Measurements from ENCODE around the gene SLC25A21.
"Not testable (repeated sequence)": the region's sequence is repeated elsewhere in the genome, so short reads cannot be mapped to it uniquely, and the experiment has no call there.

SLC25A21 gene

DNA sequence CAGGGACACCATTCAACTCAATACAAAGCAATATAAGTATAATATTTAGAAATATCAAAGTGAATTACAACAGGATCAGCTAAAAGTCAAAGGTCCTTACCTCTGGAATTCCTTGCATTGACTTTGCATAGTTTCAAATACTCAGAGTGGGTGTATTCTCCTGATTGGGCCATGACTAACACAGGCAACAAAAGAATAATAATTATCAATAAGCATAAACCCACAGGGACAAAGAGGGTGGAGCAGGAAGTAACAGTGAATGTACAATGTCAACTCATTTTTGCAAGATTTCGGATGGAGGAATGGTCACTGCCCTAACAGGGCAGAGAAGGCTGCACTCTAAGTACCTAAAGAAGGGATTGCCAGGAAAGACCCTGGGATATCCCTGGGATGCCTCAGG, 303.3 kb downstream of the SLC25A21 start:
- H3K4me3 ChIP-seq (ENCODE audit: low read depth, low read length), result no peak overlapping the region
- in situ Hi-C loops (cut with HindIII; ENCODE audit: low sequenced_read_pairs), result no loop called here
- DNase-seq (ENCODE audit: low read depth, low spot score), result no peak
- TF ChIP-seq CTCF (IDR thresholded peaks at IDR 0.05; ENCODE audit: low read depth, low read length), result no peak

GRCh38 chr14:36866867-36867266, 305.5 kb downstream of the SLC25A21 start:
- in situ Hi-C loops (cut with HindIII; ENCODE audit: low sequenced_read_pairs), result no loop called here
- no peak overlapping the region for H3K4me3 ChIP-seq (ENCODE audit: low read depth, low read length)
- no peak for TF ChIP-seq CTCF (IDR thresholded peaks at IDR 0.05; ENCODE audit: low read depth, low read length)
- DNase-seq (ENCODE audit: low read depth, low spot score), result no peak

DNA sequence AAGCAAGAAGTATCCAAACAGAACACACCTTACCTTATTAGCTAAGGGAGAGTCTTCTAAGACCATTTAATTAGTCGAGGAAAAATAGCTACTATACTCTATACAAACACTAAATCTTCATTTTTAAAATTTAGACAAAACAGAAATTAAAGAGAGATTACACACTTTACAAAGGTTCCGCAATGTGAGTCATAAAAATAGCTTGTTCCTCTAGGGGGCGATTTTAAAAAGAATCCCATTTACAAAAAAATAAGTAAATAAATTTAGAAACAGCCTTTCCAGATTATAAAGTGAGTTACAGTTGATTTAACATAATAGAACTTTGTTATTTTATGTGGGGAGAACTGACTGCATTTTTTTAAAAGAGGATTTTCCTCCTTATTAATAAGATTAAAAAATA, 309.1 kb downstream of the SLC25A21 start:
- in situ Hi-C loops (cut with HindIII; ENCODE audit: low sequenced_read_pairs), result no loop called here
- H3K4me3 ChIP-seq (ENCODE audit: low read depth, low read length), result no peak overlapping the region
- no peak for DNase-seq (ENCODE audit: low read depth, low spot score)
- TF ChIP-seq CTCF (IDR thresholded peaks at IDR 0.05; ENCODE audit: low read depth, low read length), result no peak

DNA sequence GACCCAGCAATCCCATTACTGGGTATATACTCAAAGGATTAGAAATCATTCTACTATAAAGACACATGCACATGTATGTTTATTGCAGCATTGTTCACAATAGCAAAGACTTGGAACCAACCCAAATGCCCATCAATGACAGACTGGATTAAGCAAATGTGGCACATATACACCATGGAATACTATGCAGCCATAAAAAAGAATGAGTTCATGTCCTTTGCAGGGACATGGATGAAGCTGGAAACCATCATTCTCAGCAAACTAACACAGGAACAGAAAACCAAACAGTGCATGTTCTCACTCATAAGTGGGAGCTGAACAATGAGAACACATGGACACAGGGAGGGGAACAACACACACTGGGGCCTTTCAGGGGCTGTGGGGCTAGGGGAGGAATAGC, 310.2 kb downstream of the SLC25A21 start:
- H3K4me3 ChIP-seq (ENCODE audit: low read depth, low read length); DNase-seq (ENCODE audit: low read depth, low spot score); in situ Hi-C loops (cut with HindIII; ENCODE audit: low sequenced_read_pairs): not testable (repeated sequence)

DNA sequence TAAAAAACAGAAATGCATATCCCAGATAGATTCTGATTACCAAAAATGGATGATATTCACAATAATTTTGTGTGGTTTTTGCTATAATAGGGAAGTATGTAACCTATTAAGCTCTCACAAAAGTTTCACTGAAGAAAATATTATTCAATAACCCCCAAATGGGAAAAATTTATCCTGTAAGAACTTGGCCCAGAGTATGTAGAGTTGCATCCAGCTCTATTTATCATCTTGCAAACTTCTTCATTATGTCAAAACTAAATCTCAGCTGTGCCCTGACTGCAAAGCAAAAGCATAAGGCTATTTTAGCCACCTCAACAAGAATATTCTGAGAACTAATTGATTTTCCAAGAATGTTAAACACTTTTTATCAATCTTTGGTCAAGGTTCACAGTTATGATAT, 311.6 kb downstream of the SLC25A21 start:
- H3K4me3 ChIP-seq (ENCODE audit: low read depth, low read length), result no peak overlapping the region
- no peak for TF ChIP-seq CTCF (IDR thresholded peaks at IDR 0.05; ENCODE audit: low read depth, low read length)
- no peak for DNase-seq (ENCODE audit: low read depth, low spot score)
- in situ Hi-C loops (cut with HindIII; ENCODE audit: low sequenced_read_pairs), result no loop called here

GRCh38 chr14:36859119-36859518, 313.3 kb downstream of the SLC25A21 start:
- in situ Hi-C loops (cut with HindIII; ENCODE audit: low sequenced_read_pairs), result no loop called here
- H3K4me3 ChIP-seq (ENCODE audit: low read depth, low read length), result no peak overlapping the region
- TF ChIP-seq CTCF (IDR thresholded peaks at IDR 0.05; ENCODE audit: low read depth, low read length), result no peak
- DNase-seq (ENCODE audit: low read depth, low spot score), result no peak

DNA sequence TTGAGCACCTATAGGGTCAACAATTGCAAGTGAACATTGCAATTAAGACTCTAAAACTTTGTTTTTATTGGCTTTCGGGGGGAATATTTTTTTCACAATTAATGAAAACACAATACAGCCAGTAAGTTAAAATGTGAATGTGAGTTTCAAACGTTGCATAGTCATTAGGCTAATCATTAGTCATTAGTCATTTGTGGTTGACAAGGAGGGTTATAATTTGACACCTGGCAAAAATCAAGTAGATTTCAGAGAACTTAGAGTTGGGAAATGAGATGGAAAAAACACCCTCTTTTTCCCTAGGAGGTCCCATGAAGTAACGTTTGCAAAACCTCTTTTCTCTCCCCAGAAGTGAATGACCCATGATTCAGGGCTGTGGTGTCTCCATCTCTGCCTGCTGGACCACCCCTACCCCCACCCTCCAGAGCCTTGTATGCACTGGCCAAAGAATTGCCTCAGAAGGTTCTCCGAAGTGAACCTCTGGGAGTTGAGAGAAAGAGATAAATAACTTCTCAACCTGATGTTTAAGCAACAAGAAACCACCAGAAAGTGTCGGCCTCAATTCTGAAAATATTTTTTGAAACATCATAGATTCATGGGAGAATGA, 314.5 kb downstream of the SLC25A21 start:
- in situ Hi-C loops (cut with HindIII; ENCODE audit: low sequenced_read_pairs), result no loop called here
- no peak for DNase-seq (ENCODE audit: low read depth, low spot score)
- TF ChIP-seq CTCF (IDR thresholded peaks at IDR 0.05; ENCODE audit: low read depth, low read length), result no peak
- H3K4me3 ChIP-seq (ENCODE audit: low read depth, low read length), result no peak overlapping the region
